ENCODE data around the gene ACAA1. TPM values are rescaled to one million over a fixed set of nuclear protein-coding genes. Genes with fewer than 3 reads are reported as not detected.

Gene ACAA1
- total RNA-seq, 2 experiments from 2014 or later, result 13.3 to 50.3 TPM

GRCh38 chr3:38164643-38164951 is 27.7 kb upstream of the ACAA1 start:
- Histone ChIP-seq H4K20me1 (ENCODE audit: insufficient read depth, low read length) (peaks cover 20% of the 10 kb centered on the region; the same call in 1 of the 2 replicates), H3K79me2 (ENCODE audit: insufficient read depth, low read depth, low read length) (peaks cover 42% of the 10 kb centered on the region), H3K36me3 (ENCODE audit: insufficient read depth, low read length) (peaks cover 4% of the 10 kb centered on the region), H3K4me3 (ENCODE audit: low read depth, low read length, poor library complexity, severe bottlenecking) (peak overlapping the region; percentile 91), H3K27ac (ENCODE audit: low read depth, low read length, poor library complexity, severe bottlenecking) (peak overlapping the region; percentile 65), H3K9me3 (ENCODE audit: low read length) (no peaks in the 10 kb centered on the region), H3K9me2 (ENCODE audit: insufficient read depth, low read length) (no peaks in the 10 kb centered on the region), H2AFZ (ENCODE audit: low read length) (peak overlapping the region; percentile 95), H3K4me2 (ENCODE audit: low read length) (peak overlapping the region; percentile 86), H3K4me1 (ENCODE audit: insufficient read depth, low read length, poor library complexity, severe bottlenecking) (peaks cover 34% of the 10 kb centered on the region)
- BruUV-seq (replicated peaks), result no TSS peak
- intact Hi-C loops (cut with micrococcal nuclease; ENCODE audit: unreplicated experiment), result no loop called here
- CTCF ChIA-PET (ENCODE audit: unreplicated experiment), result interaction anchor here (0.5 kb wide), 1 partner anchor 27 kb away, joined by 6 read pairs; no protein-coding TSS in a partner anchor
- no peak for TF ChIP-seq EZH2phosphoT487 (IDR thresholded peaks at IDR 0.05; ENCODE audit: borderline replicate concordance, low read depth, low read length)
- TF ChIP-seq CTCF (conservative IDR thresholded peaks at IDR 0.05; ENCODE audit: low read length), result no peak
- no peak for DNase-seq (ENCODE audit: low spot score)
- POLR2A ChIA-PET, result interaction anchor here (0.8 to 5.0 kb wide), 7 partner anchors 9 to 26 kb away, joined by 3 to 42 read pairs (median 6); partner anchors contain the start of genes ACAA1 and MYD88

DNA sequence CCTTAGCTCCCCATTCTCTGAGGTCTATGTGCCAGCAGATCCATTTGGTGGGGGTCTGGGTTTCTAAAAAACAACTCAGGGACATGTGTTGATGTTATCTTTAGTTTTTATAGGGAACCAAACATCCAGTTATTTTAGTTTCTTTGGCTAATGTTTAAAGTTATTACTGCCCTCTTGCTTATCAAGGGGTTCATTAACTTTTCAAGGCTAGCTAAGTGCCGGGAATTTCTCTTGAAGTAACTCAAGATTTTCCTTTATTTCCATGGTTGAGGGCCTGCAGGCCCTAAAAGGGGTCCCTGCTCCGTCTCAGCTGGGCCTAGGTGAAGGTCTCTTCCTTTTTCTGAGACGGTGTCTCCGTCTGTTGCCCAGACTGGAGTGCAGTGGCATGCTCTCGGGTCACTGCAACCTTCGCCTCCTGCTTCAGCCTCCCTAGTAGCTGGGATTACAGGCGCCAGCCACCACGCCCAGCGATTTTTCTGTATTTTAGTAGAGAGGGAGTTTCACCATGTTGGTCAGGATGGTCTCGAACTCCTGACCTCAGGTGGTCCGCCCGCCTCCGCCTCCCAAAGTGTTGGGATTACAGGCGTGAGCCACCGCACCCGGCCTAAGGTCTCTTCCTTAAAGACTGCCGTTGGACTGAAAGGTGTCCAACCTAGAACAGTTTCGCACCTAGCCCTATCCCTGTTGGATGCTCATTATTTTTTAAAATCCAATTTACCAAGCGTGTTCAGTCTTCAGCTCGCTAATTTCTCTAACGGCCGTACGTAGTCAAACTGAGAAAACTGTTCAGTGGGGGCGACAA is 27.1 kb upstream of the ACAA1 start:
- peaks cover 33% of the 10 kb centered on the region for H3K4me1 ChIP-seq (ENCODE audit: insufficient read depth, low read length, poor library complexity, severe bottlenecking)
- intact Hi-C loops (cut with micrococcal nuclease; ENCODE audit: unreplicated experiment), result no loop called here
- peak overlapping the region; percentile 95 for H2AFZ ChIP-seq (ENCODE audit: low read length)
- TF ChIP-seq CTCF (conservative IDR thresholded peaks at IDR 0.05; ENCODE audit: low read length) (no peak), EZH2phosphoT487 (IDR thresholded peaks at IDR 0.05; ENCODE audit: borderline replicate concordance, low read depth, low read length) (no peak)
- DNase-seq (ENCODE audit: low spot score), result no peak
- peaks cover 4% of the 10 kb centered on the region for H3K36me3 ChIP-seq (ENCODE audit: insufficient read depth, low read length)
- H3K9me2 ChIP-seq (ENCODE audit: insufficient read depth, low read length), result no peaks in the 10 kb centered on the region
- H3K4me2 ChIP-seq (ENCODE audit: low read length), result peak overlapping the region; percentile 86
- ChIA-PET POLR2A (interaction anchor here (0.6 to 5.0 kb wide), 7 partner anchors 8 to 28 kb away, joined by 3 to 42 read pairs (median 6); partner anchors contain the start of genes ACAA1 and MYD88), CTCF (ENCODE audit: unreplicated experiment) (interaction anchor here (0.5 kb wide), 1 partner anchor 27 kb away, joined by 6 read pairs; no protein-coding TSS in a partner anchor)
- H3K79me2 ChIP-seq (ENCODE audit: insufficient read depth, low read depth, low read length), result peaks cover 36% of the 10 kb centered on the region
- peak overlapping the region; percentile 65 for H3K27ac ChIP-seq (ENCODE audit: low read depth, low read length, poor library complexity, severe bottlenecking)
- H3K4me3 ChIP-seq (ENCODE audit: low read depth, low read length, poor library complexity, severe bottlenecking), result peak overlapping the region; percentile 91
- H4K20me1 ChIP-seq (ENCODE audit: insufficient read depth, low read length), result peaks cover 20% of the 10 kb centered on the region; the same call in 1 of the 2 replicates
- H3K9me3 ChIP-seq (ENCODE audit: low read length), result no peaks in the 10 kb centered on the region
- BruUV-seq (replicated peaks), result TSS peak; percentile 93

All from OCI-LY7 (cell line).